Measurements from ENCODE around the gene IFT27.

DNA sequence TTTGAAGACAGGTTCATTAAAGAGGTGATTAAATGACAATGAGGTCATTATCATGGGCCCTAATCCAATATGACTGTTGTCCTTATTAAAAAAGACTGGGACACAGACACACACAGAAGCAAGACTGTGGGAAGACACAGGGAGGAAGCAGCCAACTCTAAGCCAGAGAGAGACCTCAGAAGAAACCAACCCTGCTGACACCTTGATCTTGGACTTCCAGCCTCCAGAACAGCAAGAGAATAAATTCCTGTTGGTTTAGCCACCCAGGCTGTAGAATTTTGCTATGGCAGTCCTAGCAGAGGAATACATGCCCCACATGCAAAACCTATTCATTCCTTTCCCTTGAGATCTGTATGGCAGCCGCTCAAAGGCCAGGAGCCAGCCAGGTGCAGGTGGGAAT is 36.7 kb downstream of the IFT27 start:
- no peak for TF ChIP-seq GATA2 (IDR thresholded peaks at IDR 0.05; ENCODE audit: low read depth, low read length)
- no peak for TF ChIP-seq GATA3 (IDR thresholded peaks at IDR 0.05; ENCODE audit: low read depth, low read length)
